Vagina (tissue), 2 donors: ENCODE results near the gene BNIPL.

ENCODE experiments used
- POLR2AphosphoS5 ChIP-seq, 2 donors: sonication (generic); formaldehyde crosslinking; IDR thresholded peaks; one replicate each; pipeline ENCODE4 v1.9.0; 2017; ENCODE audit warnings: antibody characterized with exemption in 2 of 2, mild to moderate bottlenecking in 2 of 2, low read depth in 1 of 2; ENCODE audit not compliant: insufficient read depth in 1 of 2
- TF ChIP-seq, protein P1 (sequence below), 3 experiments: fragments of 450-650 bp in 2 of 3; fragments of 200-600 bp in 1 of 3; sonication (generic) in 1 of 3; IDR thresholded peaks; one replicate each; pipeline ENCODE4 v1.5.1; 2017 to 2019; ENCODE audit warnings: antibody characterized with exemption in 3 of 3, mild to moderate bottlenecking in 2 of 3, moderate library complexity in 2 of 3

GRCh38 chr1:151065089-151065645 lies 28.8 kb downstream of the BNIPL start:
- TF ChIP-seq, protein P1, sequence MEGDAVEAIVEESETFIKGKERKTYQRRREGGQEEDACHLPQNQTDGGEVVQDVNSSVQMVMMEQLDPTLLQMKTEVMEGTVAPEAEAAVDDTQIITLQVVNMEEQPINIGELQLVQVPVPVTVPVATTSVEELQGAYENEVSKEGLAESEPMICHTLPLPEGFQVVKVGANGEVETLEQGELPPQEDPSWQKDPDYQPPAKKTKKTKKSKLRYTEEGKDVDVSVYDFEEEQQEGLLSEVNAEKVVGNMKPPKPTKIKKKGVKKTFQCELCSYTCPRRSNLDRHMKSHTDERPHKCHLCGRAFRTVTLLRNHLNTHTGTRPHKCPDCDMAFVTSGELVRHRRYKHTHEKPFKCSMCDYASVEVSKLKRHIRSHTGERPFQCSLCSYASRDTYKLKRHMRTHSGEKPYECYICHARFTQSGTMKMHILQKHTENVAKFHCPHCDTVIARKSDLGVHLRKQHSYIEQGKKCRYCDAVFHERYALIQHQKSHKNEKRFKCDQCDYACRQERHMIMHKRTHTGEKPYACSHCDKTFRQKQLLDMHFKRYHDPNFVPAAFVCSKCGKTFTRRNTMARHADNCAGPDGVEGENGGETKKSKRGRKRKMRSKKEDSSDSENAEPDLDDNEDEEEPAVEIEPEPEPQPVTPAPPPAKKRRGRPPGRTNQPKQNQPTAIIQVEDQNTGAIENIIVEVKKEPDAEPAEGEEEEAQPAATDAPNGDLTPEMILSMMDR (IDR thresholded peaks at IDR 0.05), result no peak
- no peak for TF ChIP-seq POLR2AphosphoS5 (IDR thresholded peaks at IDR 0.05; ENCODE audit: insufficient read depth in 1 of 2, low read depth in 1 of 2)
